Amygdala (tissue), 56 donors: ENCODE measurements around the gene ZNF326.
"Not testable (repeated sequence)": the region's sequence is repeated elsewhere in the genome, so short reads cannot be mapped to it uniquely, and the experiment has no call there.

Experiments
- DNase-seq, 56 donors: peaks; one replicate each; lab custom pipeline; 2025; lab: John Stamatoyannopoulos, UW

ZNF326 gene

DNA sequence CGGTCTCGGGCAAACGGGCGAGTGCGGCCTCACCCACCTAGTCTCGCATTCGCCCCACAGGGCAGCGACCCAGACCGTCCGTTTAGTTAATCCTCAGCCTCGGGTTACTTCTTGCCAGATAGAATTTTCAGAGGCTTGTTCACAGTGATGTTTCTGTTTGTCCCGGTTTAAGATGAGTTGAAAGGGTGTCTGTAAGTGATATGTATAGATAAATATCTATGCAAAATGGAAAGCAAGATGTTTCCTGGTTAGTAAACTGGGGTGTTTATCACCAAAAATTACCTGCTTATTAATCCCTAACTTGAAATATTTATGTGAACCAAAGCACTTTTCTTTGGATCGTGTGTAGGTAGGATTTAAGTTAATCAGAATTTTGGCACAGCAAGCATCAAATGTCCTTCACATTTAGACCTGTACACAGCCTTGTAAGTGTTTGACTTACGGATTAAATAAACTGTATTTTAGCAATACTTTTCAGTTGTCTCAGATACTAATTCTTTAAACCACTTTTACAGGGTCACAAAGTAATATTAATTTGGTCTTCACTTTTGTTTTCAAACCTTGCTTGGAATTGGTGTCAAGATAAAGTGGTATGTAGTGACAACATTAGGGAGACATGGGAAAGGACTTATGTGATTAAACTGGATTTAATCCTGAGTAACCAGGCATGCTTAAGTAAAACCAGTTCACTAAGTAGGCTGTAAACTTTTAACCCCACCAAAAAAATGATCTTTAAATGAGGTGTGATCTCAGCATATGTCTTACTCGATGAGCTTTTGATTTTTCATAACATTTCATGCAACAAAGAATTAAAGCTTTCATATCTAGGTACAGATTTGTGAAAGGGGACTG is 914 bp downstream of the ZNF326 start:
- DNase-seq = no peak

DNA sequence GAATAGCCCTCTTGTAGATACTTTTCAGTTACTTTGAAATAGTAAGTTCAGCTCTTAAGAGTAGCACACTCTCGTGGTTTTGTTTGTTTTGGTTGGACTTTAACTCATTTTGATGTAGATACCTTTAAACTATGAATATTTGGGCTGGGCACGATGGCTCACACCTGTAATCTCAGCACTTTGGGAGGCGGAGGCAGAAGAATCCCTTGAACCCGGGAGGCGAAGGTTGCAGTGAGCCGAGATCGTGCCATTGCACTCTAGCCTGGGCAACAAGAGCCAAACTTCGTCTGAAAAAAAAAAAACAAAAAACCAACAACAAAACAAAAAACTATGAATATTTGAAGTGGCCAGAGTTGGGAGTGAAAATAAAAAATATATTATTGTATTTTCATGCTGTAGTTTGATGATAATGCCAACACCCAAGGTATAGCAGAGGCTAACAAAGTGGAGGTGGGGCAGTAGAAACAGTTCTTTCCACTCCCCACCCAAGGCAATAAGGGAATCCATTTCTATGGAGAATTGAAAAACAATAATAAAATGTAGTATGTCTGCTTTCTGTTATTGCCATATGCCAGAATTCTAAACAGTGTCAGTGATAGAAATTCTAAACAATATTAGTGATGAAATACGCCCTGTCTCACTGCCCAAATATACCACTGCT is 1.7 kb downstream of the ZNF326 start:
- DNase-seq = no peak

DNA sequence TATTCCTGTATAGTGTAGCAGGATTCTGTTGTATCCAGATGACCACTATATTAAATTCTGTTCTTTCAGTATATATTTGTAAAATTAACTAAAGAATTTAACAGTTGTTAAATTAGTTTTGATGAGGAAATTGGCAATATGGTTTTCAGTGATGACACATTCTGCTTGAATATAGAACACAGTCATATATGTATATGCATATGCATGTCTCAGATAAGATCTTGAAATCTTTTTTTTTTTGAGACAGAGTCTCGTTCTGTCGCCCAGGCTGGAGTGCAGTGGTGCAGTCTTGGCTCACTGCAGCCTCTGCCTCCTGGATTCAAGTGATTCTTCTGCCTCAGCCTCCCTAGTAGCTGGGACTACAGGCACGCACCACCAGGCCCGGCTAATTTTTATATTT is 2.2 kb downstream of the ZNF326 start:
- not testable (repeated sequence) for DNase-seq

GRCh38 chr1:89998306-89998705 is 3.4 kb downstream of the ZNF326 start:
- no peak for DNase-seq

GRCh38 chr1:89999208-89999607 is 4.3 kb downstream of the ZNF326 start:
- no peak for DNase-seq

DNA sequence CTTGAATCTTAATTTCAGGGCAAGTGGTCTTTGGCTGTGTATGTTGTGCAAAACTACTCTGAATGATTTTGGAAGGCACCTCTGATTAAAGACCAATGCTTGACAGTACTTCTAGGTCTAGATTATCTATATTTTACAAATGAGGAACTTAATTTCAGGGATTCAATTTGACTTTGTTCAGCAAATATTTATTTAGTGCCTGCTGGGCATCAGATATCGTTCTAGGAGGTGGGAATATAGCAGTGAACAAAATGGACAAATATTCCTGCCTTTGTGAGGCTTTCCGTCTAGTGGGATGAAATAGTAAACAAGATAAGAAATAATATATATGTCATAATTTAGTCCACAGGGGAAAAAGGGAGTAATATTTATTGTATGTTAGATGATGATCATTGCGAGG is 4.7 kb downstream of the ZNF326 start:
- no peak for DNase-seq

DNA sequence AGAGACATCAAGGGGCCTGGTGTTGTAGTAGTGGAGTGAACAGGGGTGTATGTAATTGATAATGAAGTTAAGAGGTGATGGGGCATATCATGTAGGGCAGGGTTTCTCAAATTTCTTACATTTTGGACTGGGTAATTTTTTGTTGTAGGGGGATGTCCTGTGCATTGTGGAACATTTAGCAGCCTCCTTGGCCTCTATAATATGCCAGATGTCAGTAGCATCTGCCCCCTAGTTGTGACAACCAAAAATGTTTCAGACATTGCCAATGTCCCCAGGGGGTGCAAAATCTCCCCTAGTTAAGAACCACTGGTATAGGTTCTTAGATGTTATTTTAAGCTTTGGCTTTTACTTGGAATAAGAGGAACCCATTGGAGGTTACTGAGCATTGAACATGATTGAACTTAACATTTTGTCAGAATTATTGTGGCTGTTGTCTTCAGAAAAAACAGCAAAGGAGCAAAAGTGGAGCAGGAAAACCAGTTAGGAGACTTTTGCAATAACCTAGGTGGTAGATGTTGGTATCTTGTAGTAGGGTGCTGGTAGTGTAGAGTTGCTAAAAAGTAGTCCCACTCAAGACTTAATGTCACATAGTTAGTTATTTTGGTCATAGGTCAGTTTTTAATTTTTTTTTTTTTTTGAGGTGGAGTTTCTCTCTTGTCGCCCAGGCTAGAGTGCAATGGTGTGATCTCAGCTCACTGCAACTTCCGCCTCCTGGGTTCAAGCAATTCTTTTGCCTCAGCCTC is 6.2 kb downstream of the ZNF326 start:
- no peak for DNase-seq

DNA sequence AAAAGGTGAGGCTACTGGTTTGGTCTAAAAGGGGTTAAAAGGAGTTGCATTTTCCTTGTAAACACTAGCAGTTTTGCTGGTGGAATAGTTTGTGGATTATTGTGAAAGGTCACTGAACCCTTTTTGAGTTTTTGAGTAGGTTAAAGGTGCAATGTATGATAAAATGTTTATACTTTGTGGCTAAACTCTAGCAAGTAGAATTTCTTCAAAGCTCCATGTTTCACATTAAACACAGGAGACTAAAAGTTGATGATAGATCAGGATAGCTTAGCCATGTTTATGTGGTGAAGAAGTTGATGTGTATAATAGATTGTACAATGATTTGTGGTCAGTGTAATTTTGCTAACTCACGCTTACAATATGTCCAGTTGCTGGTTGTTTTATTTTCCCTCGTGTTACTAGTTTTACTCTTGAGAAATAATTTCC is 13.1 kb downstream of the ZNF326 start:
- no peak for DNase-seq

- no peak for DNase-seq
Observed at GRCh38 chr1:90012300-90012699, 17.4 kb downstream of the ZNF326 start.

- no peak for DNase-seq
Observed at GRCh38 chr1:90023691-90024090, 28.8 kb downstream of the ZNF326 start.

DNA sequence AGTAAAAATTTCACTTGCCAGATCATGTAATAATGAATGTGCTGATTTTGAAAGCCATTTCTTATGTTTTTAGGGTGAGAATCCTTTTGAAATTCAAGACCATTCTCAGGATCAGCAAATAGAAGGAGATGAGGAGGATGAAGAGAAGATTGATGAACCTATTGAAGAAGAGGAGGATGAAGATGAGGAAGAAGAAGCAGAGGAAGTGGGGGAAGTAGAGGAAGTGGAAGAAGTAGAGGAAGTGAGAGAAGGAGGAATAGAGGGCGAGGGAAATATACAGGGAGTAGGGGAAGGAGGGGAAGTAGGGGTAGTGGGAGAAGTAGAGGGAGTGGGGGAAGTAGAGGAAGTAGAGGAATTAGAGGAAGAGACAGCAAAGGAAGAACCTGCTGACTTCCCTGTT is 32.4 kb downstream of the ZNF326 start:
- no peak for DNase-seq

- DNase-seq = no peak
Observed at GRCh38 chr1:90039652-90040051, 44.7 kb downstream of the ZNF326 start.

DNA sequence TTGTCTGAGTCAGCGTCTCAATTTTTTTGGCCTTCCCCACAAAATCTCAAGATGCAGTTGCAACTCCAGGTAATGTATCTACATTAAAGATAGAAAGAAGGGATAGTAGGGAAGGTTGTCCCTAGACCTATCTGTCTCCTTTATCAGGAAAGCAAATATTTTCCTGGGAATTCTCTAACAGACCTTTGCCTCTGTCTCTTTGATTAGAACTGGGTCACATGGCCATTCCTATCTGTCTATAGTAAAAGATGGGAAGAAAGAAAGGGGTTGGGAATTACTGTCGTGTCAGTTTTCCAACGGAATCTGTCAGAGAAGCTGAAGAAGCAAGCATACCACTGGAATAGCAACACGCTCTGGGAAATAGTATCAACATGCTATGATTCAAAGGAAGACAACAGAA is 48.7 kb downstream of the ZNF326 start:
- no peak for DNase-seq

GRCh38 chr1:90044346-90044745 is 49.4 kb downstream of the ZNF326 start:
- DNase-seq = no peak

DNA sequence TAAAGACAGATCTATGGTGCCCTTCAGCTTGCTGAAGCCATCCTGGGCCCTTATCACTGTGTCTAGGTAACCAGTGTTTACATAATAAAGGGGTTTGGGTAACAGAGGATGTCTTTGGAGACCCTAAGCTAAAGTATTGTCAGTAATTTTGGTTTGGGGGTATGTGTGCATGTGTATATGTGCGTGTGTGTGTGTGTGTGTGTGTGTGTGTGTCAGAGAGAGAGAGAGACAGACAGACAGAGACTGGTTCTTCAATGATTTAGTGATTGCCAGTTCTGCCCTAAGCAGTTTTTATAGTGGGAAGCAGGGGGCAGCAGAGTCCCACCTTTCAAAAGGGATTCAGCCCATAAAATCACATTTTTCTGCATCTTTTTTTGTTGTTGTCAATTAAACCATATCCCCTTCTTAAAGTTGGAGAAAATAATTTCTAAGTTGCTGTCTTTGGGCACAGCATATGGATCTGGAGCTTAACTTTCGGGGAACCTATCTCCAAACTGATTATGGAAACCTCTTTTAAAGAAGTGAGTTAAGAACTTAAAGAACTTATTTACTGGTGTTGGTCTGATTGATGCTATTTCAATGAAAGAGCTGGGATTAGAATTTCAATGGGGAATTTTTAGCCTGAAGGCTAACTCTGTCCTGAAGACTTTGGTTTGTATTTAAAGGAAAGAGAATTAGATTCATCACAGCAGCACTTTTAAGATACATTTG is 51.1 kb downstream of the ZNF326 start:
- DNase-seq = peak in 7 of 56 donors; percentile 1 to 38 (median 2)

GRCh38 chr1:90046635-90047034 is 51.7 kb downstream of the ZNF326 start:
- DNase-seq = no peak

DNA sequence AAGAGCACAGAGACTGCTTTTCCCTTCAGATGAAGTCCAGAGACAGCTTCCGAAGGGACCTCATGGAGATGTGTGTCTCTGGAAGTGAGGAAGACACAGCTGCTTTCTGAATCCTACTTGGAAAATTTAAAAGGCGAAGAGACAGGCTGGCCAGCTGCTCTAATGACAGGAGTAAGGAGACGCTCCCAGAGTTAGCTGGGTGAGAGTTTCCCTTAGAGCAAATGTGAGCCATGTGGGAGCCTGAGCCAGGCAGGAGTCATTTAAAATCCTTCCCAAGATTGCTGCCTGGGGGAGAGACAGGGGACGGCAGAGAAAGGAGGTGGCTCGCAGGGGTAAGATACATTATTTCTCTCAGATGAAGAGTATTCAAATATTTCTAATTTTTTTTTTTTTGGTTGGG is 53.1 kb downstream of the ZNF326 start:
- no peak for DNase-seq

GRCh38 chr1:90062700-90063643 is 68.1 kb downstream of the ZNF326 start:
- DNase-seq = not testable (repeated sequence)

DNA sequence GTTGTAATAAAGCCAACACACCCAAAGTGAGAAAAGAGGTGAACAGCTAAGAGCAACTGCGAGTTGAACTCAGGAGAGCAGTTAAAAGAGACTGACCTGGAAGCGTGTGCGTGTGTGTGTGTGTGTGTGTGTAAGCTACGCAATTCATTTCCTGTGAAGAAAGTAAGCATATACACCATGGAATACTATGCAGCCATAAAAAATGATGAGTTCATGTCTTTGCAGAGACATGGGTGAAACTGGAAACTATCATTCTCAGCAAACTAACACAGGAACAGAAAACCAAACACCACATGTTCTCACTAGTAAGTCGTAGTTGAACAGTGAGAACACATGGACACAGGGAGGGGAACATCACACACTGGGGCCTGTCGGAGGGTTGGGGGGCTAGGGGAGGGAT is 69.2 kb downstream of the ZNF326 start:
- not testable (repeated sequence) for DNase-seq
